Sciatic nerve (tissue), 2 donors: ENCODE measurements around the gene IL17RE. TPM values are rescaled to one million over a fixed set of nuclear protein-coding genes. Genes with fewer than 3 reads are reported as not detected.
A peak's percentile ranks its signal among the peaks of the same experiment; 100 is the strongest.

Experiments used
- ATAC-seq: fragments of 200-7000 bp; cut with Tn5 transposase; one replicate; pipeline ENCODE4 v1.9.1; 2020; ENCODE audit warnings: mild to moderate bottlenecking, moderate library complexity
- DNase-seq: peaks from one replicate; pipeline ENCODE4 v3.0.0-alpha.2; 2020; ENCODE audit warnings: low spot score
- intact Hi-C: fragments of 100-400 bp; cut with DNase I; formaldehyde crosslinking; loops from one replicate; pipeline ENCODE4 v1.14.2; 2022
- total RNA-seq: library from RNA; stranded (reverse); fragmentation: NEBNext Ultra II Directional; extraction: Animal tissue kit (Norgen Biotek cat#: 25700); gene quantifications from one replicate; pipeline ENCODE4 v1.2.1, GENCODE V29; 2021
- donor health status: DM: no; HTN: no; CAD: no.
- donor health status: DM: no; HTN: no; CAD: no.

The IL17RE gene
- total RNA-seq, 1 donor from 2014 or later, result 5.3 TPM

DNA sequence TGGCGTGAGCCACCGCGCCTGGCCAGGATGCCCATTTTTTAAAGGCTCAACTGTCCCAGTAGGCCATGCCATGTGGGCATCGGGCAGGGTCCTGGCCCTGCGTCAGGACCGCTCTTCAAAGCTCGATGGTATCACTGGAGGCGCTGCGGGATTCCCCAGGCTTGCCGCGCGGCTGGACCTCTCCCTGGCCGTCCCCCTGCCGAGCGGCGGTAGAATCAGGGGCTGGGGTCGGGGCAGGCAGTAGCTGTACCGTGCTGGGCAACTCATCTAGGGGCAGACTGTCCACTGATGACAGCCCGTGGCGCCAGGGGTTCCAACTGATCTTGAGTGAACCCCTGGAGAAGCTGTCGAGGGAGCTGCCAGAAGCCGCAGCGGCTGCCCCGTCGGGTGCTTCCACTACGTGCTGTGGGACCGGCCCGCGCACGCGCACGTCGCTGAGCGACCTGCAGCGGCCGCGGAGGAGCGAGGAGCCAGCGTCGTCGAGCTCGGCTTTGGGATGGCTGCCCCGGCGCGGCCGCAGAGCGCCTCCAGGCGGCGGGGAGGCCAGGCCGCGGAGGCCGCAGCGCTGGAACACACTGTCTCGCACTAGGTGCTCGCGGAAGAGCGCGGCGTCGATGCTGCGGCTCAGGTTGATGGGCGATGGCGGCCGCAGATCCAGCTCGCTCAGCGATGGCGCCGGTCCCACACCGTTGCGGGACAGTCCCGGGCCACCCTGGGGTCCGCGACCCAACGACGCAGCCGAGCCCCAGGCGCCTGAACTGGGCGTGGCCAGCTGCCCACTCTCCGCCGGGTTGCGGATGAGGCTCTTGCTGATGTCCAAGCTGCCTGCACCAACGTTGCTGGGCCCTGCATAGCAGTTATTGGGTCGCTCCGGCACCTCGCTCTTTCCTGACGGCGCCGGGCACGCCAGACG lies 43.7 kb downstream of the IL17RE start:
- DNase-seq (peak; percentile 91), ATAC-seq (peak; percentile 91)
- intact Hi-C loops, result no loop called here

DNA sequence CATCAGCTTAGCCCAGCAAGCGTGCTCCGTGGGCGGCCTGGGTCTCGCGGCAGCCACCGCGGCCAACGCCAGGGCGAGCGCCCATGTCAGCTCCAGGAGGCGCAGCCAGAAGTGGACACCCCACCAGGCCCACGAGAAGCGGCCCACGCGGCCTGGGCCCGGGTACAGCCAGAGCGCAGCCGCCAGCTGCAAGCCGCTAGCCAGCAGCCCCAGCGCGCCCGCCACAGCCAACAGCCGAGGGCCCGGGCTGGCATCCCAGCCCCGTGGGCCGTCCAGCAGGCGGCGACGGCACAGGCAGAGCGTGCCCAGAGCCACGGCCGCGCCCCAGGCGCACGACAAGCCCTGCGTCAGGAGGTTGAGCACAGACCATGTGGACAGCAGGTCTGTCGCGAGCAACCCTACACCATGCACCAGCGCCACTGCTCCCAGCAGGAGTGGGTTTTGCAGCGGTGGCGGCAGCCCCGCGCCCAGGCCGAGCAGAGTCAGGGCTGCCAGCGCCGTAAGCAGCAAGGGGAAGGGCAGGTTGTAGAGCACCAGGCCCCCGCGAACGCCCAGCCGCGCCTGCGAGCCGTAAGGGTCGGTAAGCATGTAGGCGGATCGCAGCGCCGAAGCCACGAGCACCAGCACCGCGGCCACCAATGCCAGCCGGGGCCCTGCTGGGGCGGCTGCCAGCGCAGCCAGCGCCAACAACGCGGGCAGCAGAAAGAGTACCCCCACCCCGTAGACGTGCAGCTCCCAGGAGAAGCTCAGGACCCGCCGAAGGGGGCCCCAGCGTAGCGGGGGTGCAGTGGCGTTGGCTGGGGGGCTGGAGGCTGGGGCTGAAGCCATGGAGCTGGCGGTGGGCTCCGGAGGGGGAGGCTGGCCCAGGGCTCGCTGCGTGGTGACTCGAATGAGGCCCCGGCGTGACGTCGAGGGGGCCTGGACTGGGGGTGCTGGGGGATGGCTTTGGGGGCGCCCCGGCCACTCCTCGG lies 44.7 kb downstream of the IL17RE start:
- DNase-seq, result peak; percentile 80
- peak; percentile 85 for ATAC-seq
- intact Hi-C loops, result no loop called here

DNA sequence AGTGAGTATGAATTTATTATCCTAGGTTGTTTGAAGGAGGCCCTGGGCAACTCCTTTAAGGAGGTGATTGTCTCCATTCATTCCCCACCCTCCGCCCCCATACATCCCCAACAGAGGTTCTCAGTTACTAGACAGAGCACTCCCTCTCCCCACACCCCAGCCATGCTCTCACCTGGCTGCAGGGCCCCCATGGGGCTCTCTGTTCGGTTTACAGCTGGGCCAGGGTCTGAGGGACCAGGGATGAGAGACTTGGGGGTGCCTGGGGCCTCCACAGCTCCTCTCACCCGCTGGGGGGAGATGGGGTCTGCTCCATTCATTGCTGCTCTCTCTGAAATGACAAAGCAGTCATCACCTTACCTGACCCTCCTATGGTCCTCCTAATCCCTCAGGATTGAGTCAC lies 45.9 kb downstream of the IL17RE start:
- ATAC-seq, result no peak
- no peak for DNase-seq
- intact Hi-C loops, result no loop called here

DNA sequence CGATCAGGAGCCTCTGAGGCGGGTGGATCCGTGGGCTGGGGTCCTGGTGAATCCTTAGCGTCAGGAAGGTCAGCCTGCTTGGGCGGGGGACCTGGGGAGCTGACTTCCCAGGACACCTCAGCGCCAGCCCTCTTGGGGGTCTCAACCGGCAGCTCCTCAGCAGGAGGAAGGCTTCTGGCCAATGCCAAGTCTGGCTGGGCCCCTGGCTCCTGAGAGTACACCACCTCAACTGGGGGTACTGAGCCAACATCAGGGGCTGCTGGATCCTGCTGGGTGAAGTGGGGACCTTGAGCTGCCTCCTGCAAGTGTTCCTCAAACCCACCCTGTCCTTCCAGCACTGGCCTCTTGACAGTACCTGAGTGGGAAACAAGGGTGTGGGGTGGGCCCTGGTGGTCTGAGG lies 46.5 kb downstream of the IL17RE start:
- no peak for ATAC-seq

DNA sequence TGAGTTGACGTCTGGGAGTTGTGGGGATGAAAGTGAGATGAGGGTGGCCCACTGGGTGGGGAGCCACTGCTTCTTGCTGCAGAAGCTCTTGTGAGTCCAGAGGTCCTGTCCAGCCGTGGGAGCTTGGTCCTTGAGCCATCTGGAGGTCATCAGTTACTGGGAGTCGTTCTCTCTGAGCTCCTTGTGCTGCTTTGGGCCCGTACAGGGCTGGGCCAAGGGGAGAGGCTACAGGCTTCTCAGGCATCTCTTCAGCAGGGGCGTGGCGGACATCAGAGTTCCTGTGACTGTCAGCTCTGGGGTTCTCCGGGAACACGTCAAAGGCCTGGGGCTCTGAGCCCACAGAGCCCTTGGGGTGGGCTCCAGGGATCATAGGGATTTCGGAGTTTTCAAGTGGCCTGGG lies 47.0 kb downstream of the IL17RE start:
- DNase-seq, result peak; percentile 47
- ATAC-seq, result no peak
- intact Hi-C loops, result no loop called here

More for the DNA sequence above, 46.5 kb downstream of the IL17RE start:
- intact Hi-C loops, result no loop called here
- peak; percentile 54 for DNase-seq

DNA sequence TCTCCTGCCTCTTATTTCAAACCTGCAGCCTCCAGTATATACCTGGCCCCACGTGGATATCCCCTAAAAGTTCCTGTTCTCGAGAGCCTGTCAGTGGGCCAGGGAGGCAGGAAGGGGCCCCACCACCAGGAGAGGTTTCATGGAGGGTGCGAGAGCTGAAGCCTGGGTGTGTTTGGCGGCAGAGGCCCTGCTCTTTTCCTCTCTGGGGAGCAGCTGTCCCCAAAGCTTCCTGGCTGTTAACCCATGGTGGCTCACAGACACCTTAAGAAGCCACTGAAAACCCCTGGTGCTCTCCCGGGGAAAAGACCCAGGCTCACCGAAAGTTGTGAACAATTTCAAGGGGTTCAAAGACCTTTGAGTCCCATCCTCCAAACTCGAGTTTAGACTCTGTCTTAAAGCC lies 48.5 kb downstream of the IL17RE start:
- DNase-seq (no peak), ATAC-seq (no peak)
- intact Hi-C loops, result no loop called here

DNA sequence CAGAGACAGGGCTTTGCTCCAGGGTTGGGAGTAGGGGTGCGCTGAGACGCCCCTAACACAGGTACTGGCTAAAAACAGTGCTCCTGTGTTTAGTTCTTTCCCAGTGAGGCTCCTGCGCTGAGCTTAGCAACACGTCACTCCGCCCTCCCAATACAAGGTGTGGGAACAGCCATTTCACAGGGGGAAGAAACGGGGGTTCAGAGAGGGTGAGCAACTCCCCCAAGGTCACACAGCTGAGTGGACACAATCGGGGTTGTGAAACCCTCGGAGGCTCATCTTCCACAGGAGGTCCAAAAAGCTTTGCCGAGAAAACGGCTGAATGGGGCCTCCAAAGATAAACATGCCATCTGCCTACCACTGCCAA lies 48.9 kb downstream of the IL17RE start:
- DNase-seq (no peak), ATAC-seq (no peak)
- intact Hi-C loops, result no loop called here

DNA sequence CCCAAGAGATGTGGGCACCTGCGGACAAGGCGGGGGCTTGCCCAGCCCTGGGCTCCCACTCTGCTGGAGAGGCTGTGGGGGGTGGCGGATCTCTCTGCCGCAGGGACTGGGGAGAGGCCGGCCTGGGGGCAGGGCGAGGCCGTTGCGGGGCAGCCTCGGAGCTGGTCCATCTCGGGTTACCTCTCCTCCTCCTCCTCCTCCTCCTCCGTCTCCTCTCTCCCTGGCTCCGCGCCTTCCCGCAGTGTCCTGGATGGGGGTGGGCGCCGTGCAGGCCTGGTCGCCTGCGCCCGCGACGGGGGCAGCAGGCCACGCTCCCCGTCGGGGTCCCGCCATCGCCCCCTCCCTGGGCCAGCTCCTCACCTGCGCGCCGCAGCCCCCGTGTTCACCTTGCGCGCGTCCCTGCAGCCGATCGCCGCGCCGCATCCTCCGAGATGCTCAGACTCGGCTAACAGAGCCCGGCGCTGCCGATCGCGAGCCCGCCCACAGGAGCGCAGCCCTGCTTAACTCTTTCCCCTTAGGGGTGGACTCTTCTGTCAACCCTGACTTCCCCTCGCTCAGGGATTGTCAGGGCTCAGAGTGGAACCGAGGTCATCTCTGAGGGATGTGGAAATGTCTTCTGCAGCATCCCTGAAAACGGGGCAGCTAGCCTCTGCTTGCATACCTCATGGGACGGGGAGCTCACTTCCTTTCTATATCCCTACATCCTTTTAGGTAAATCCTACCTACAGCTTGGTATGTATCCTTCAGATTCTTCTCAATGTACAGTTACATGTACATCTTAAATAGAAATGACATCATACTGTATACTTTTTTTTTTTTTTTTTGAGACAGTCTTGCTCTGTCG lies 49.5 kb downstream of the IL17RE start, which contains the start of gene PRRT3:
Gene PRRT3, minus strand, starts transcription at position 447 of the 844 bp plus-strand sequence. CDS start 2,293 bp downstream, outside the sequence.
- intact Hi-C loops, result no loop called here
- ATAC-seq (peak; percentile 41), DNase-seq (no peak)

DNA sequence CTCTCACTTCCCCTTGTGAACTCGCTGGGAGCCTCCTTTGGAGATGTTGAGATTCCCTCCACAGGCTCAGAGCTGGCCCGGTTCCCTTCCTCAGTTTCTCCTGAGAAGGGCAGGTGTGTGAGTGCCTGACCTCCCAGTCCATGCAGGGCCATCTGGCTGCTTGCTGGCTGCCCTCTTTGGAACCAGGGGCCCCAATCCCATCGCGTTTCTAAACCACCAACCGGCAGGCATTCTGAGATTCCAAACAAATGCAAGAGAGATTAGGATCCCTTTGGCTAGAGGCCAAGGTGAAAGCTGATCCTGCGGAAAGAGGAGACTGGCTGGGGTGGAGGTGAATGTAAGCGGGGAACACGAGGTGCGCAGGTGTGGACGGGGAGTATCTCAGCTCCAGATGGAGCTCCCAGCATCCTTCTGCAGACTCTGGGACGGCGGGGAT lies 52.4 kb downstream of the IL17RE start:
- intact Hi-C loops, result no loop called here
- ATAC-seq (no peak), DNase-seq (peak; percentile 47)

DNA sequence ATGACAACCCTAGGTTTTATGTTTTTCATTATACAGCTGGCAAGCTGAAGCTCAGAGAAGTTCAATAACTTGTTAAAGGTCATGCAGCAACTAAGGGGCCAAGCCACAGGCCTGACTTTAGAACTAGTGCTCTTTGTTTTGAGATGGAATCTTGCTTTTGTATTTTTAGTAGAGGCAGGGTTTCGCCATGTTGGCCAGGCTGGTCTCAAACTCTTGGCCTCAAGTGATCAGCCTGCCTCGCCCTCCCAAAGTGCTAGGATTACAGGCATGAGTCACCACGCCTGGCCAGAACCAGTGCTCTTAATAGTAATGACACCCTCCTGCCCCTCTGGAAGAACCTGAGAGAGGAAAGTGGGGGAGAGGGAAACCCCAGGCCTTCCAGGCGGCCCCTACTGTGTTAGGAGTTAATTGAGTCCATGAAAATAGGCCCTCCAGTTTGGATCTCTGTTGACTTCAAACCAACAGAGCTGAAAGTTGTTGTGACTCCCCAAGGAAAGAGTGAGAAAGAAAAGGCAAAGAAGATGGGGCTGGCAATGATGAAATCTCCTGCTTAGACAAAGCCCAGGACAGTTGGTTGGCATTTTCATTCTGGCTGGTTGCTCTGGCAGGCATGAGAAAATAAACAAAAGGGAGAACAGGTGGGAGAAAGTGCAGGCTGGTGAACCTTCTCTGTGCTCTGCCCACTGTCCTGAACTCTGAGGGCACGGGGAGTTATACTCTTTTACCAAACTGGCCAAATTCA lies 53.1 kb downstream of the IL17RE start:
- peak; percentile 61 for ATAC-seq
- intact Hi-C loops, result no loop called here
- DNase-seq, result peak; percentile 56

DNA sequence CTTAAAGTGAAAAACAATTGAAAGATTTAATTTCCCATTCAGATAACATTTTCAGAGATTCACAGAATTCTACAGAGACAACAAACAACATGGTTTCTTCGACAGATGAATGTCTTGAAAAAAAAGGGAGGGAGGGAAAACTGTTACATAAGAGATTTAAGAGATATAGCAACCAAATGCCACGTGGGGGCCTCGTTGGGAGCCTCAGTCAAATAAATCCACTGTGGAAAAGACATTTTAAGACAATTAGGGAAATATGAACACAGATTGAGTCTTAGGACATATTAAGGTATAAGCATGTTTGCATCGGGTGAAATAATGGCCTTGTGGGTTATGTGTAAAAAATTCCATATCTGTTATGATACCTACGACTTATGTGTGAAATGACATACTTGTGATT lies 54.6 kb downstream of the IL17RE start:
- ATAC-seq (no peak), DNase-seq (peak; percentile 23)
- intact Hi-C loops, result no loop called here

DNA sequence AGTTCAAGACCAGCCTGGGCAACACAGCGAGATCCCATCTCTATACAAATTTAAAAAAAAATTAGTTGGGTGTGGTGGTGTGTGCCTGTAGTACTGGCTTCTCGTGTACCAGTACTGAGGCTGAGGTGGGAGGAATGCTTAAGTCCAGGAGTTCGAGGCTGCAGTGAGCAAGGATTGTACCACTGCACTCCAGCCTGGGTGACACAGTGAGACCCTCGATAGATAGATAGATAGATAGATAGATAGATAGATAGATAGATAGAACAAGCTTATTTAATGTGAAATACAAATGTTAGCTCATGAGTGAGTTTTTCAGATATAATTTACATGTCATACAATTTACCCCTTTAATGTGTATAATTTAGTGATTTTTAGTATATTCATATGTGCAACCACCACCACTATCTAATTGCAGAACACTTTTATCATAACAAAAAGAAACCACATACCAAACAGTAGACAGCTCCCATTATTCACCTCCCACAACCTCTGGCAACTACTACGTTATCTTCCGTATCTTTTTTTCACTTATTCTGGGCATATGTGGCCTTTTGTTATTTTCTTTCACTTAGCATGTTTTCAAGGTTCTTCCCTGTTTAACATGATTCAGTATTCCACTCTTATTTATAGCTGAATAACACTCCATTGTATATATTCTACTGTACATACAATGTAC lies 62.7 kb downstream of the IL17RE start:
- intact Hi-C loops, result no loop called here
- no peak for DNase-seq
- ATAC-seq, result no peak

Other genes with a start within 250 kb of the IL17RE start
- gene CPNE9, start 199.0 kb upstream of the IL17RE start, total RNA-seq, result not detected
- gene BRPF1, start 171.1 kb upstream of the IL17RE start, total RNA-seq, result 19.8 TPM
- 31.2 TPM for gene OGG1, start 152.9 kb upstream of the IL17RE start, total RNA-seq
- 26.9 TPM for gene CAMK1, start 132.9 kb upstream of the IL17RE start, total RNA-seq
- 43.1 TPM for gene TADA3, start 110.4 kb upstream of the IL17RE start, total RNA-seq
- gene ARPC4, start 109.8 kb upstream of the IL17RE start, total RNA-seq, result 117 TPM
- gene TTLL3, start 92.6 kb upstream of the IL17RE start, total RNA-seq, result 113 TPM
- 29.6 TPM for gene RPUSD3, start 58.8 kb upstream of the IL17RE start, total RNA-seq
- 13.6 TPM for gene CIDEC, start 22.6 kb upstream of the IL17RE start, total RNA-seq
- gene JAGN1, start 12.2 kb upstream of the IL17RE start, total RNA-seq, result 19.7 TPM
- gene IL17RC, start 14.2 kb downstream of the IL17RE start, total RNA-seq, result 33.2 TPM
- 36.5 TPM for gene CRELD1, start 31.0 kb downstream of the IL17RE start, total RNA-seq
- gene PRRT3, start 49.6 kb downstream of the IL17RE start, total RNA-seq, result 1.5 TPM
- gene EMC3, start 84.0 kb downstream of the IL17RE start, total RNA-seq, result 51.6 TPM
- 3.8 TPM for gene FANCD2, start 123.6 kb downstream of the IL17RE start, total RNA-seq
- gene FANCD2OS, start 205.4 kb downstream of the IL17RE start, total RNA-seq, result not detected
- gene BRK1, start 212.8 kb downstream of the IL17RE start, total RNA-seq, result 103 TPM
- gene VHL, start 238.9 kb downstream of the IL17RE start, total RNA-seq, result 27.4 TPM